Body of pancreas (tissue), 4 donors: Measurements from ENCODE around the gene GPR137.

Experiments
- POLR2A ChIP-seq, 3 donors: fragments of 450-650 bp; IDR thresholded peaks; one replicate each; pipeline ENCODE4 v1.6.1; 2016; ENCODE audit warnings: antibody characterized with exemption in 3 of 3, mild to moderate bottlenecking in 2 of 3
- TF ChIP-seq, protein P1 (sequence below), 7 experiments: fragments of 450-650 bp in 4 of 7; fragments of 200-600 bp in 3 of 7; sonication (generic) in 3 of 7; IDR thresholded peaks; one replicate each; pipeline ENCODE4 v1.5.1; 2016 to 2019; ENCODE audit warnings: antibody characterized with exemption in 7 of 7

DNA sequence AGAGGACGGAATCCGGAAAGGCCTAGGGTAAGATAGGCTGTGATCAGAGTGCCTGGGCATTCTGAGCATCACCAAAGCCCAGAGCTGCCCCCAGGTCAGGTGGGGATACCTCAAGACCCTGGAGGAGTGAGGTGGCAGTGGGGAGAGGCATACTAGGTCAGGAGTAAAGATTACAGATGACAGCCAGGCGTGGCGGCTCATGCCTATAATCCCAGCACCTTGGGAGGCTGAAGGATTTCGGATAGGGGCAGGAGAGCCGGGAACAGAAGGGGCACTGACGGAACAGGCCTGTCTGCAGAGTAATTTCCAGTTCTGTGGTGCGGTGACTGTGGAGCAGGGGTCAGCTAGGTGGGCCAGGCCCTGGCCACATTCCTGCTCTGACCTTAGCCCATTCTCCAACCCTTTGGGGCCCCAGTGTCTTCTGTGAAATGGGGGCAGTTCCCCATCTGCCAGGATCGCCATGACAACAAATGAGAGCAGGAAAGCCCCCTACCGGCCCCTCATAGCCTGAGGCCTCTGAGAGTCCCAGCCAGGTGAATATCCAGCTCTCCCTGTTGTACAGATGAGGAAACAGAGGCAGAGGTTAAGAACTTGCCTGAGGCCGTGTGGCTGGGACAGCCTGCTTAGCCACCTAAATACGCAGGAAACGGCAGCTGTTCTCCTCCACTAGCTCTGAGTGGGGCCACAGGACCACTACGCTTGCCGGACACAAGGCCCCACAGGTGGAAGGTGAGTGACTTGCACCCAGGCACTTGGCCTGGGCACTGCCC is 10.4 kb upstream of the GPR137 start:
- TF ChIP-seq, protein P1, sequence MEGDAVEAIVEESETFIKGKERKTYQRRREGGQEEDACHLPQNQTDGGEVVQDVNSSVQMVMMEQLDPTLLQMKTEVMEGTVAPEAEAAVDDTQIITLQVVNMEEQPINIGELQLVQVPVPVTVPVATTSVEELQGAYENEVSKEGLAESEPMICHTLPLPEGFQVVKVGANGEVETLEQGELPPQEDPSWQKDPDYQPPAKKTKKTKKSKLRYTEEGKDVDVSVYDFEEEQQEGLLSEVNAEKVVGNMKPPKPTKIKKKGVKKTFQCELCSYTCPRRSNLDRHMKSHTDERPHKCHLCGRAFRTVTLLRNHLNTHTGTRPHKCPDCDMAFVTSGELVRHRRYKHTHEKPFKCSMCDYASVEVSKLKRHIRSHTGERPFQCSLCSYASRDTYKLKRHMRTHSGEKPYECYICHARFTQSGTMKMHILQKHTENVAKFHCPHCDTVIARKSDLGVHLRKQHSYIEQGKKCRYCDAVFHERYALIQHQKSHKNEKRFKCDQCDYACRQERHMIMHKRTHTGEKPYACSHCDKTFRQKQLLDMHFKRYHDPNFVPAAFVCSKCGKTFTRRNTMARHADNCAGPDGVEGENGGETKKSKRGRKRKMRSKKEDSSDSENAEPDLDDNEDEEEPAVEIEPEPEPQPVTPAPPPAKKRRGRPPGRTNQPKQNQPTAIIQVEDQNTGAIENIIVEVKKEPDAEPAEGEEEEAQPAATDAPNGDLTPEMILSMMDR (IDR thresholded peaks at IDR 0.05), result no peak
- no peak for TF ChIP-seq POLR2A (IDR thresholded peaks at IDR 0.05)
